GM12874 (cell line): Measurements from ENCODE around the gene RNF123.
A peak's percentile ranks its signal among the peaks of the same experiment; 100 is the strongest.

Experiments
- TF ChIP-seq, protein P1 (sequence below): IDR thresholded peaks from 2 replicates; pipeline ENCODE4 v1.5.1; 2011; ENCODE audit warnings: low read depth, mild to moderate bottlenecking, control low read depth, low read length, moderate library complexity; ENCODE audit not compliant: insufficient read depth

Gene RNF123

GRCh38 chr3:49717211-49717958, 28.0 kb downstream of the RNF123 start:
- TF ChIP-seq, protein P1, sequence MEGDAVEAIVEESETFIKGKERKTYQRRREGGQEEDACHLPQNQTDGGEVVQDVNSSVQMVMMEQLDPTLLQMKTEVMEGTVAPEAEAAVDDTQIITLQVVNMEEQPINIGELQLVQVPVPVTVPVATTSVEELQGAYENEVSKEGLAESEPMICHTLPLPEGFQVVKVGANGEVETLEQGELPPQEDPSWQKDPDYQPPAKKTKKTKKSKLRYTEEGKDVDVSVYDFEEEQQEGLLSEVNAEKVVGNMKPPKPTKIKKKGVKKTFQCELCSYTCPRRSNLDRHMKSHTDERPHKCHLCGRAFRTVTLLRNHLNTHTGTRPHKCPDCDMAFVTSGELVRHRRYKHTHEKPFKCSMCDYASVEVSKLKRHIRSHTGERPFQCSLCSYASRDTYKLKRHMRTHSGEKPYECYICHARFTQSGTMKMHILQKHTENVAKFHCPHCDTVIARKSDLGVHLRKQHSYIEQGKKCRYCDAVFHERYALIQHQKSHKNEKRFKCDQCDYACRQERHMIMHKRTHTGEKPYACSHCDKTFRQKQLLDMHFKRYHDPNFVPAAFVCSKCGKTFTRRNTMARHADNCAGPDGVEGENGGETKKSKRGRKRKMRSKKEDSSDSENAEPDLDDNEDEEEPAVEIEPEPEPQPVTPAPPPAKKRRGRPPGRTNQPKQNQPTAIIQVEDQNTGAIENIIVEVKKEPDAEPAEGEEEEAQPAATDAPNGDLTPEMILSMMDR = no peak

- TF ChIP-seq, protein P1 = no peak
Observed at GRCh38 chr3:49717959-49718857, 28.9 kb downstream of the RNF123 start.

DNA sequence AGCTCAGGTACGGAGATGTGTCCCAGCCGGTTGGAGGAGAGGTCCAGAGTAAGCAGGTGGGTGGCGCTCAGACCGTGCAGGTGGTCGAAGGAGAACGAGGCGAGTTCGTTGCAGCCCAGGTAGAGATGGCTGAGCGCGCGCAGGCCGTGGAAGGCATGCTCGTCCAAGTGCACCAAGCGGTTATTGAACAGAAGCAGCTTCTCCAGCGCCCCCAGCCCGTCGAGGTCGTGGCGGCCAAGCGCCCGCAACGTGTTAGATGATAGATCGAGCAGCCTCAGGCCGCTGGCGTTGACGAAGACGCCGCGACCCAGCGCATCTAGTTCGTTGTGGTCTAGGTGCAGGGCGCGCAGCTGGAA, 29.5 kb downstream of the RNF123 start:
- TF ChIP-seq, protein P1 = no peak

- TF ChIP-seq, protein P1 = peak; percentile 87
Observed at GRCh38 chr3:49719214-49719884, 30.0 kb downstream of the RNF123 start, which contains the start of gene AMIGO3. TSS of gene AMIGO3 (minus strand) at chr3:49719684. CDS start at chr3:49719465, 219 bp downstream.

DNA sequence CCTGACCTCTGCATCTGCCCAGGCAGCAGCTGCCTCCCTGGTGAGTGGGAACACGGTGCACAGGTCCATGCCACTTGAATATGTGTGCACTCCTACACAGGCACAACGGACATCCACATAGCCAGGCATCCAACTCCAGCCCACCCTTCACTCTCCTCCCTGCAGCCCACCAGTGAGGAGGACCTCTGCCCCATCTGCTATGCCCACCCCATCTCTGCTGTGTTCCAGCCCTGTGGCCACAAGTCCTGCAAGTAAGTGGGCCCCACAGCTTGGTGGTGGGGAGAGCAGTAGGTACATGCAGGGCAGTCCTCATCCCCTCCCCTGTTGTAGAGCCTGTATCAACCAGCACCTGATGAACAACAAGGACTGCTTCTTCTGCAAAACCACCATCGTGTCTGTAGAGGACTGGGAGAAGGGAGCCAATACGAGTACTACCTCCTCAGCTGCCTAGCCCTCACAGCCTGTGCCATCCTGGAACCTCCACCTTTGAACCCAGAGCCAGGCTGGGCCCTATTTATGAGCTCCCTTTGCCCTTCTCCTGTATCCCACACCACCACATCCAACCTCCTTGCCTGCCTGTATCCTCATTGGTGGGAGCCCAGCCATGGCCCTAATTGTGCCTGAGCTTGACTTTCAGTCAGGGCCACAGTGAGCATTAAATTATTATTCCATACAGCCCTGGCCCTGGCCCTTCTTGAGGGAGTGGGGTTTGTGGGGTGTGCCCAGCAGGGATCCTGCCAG, 31.7 kb downstream of the RNF123 start:
- TF ChIP-seq, protein P1 = no peak

DNA sequence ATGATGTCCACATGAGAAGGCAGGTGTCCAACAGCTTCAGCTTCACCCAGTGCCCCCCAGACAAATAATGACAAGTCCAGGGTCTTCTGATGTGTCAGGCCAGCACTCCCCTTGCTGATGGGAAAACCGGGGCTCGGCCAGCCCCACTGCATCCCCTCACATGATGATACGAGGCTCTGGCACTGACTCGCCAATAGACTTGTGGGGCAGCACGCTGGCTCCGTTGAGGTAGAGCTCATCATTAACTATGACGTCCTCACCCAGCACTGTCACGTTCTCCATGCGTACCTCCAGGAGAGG, 32.2 kb downstream of the RNF123 start:
- TF ChIP-seq, protein P1 = no peak
